ENCODE data around the gene CKMT2. TPM values are rescaled to one million over a fixed set of nuclear protein-coding genes. Genes with fewer than 3 reads are reported as not detected.
"Not testable (repeated sequence)": the region's sequence is repeated elsewhere in the genome, so short reads cannot be mapped to it uniquely, and the experiment has no call there.

The CKMT2 gene
- total RNA-seq, 1 experiment from 2014 or later, result not detected

GRCh38 chr5:81265101-81265500, 32.0 kb downstream of the CKMT2 start:
- Histone ChIP-seq H3K27ac (ENCODE audit: low read length) (no peak overlapping the region), H3K79me2 (ENCODE audit: low read length) (peaks cover 31% of the 10 kb centered on the region), H3K4me3 (ENCODE audit: low read length) (no peak overlapping the region), H3K9me2 (replicated peaks; ENCODE audit: low read length) (no peaks in the 10 kb centered on the region), H3K27me3 (ENCODE audit: low read length) (no peaks in the 10 kb centered on the region), H3K4me2 (ENCODE audit: low read length) (no peak overlapping the region), H2AFZ (ENCODE audit: low read length) (no peak overlapping the region), H3K4me1 (ENCODE audit: insufficient read depth, low read length) (peaks cover 20% of the 10 kb centered on the region), H3K36me3 (ENCODE audit: low read depth, low read length) (no peaks in the 10 kb centered on the region), H3K9me3 (ENCODE audit: low read length) (no peaks in the 10 kb centered on the region), H3F3A (ENCODE audit: low read length, unreplicated experiment) (no peaks in the 10 kb centered on the region), H4K20me1 (ENCODE audit: low read length) (no peaks in the 10 kb centered on the region), H3K9ac (ENCODE audit: low read length) (no peak overlapping the region)
- no TSS peak for BruUV-seq (replicated peaks)
- ChIA-PET POLR2A (ENCODE audit: unreplicated experiment) (no interaction called here), CTCF (no interaction called here)
- no peak for ATAC-seq
- intact Hi-C loops (cut with micrococcal nuclease), result no loop called here
- no peak for DNase-seq
- TF ChIP-seq CTCF (conservative IDR thresholded peaks at IDR 0.05; ENCODE audit: low read depth, low read length) (no peak), EZH2 (IDR thresholded peaks at IDR 0.05; ENCODE audit: low read length, unreplicated experiment) (no peak)

GRCh38 chr5:81268521-81269196, 35.5 kb downstream of the CKMT2 start:
- Histone ChIP-seq H3K36me3 (ENCODE audit: low read depth, low read length) (no peaks in the 10 kb centered on the region), H3K27ac (ENCODE audit: low read length) (peak overlapping the region; percentile 46), H3K9me2 (replicated peaks; ENCODE audit: low read length) (no peaks in the 10 kb centered on the region), H3K9me3 (ENCODE audit: low read length) (no peaks in the 10 kb centered on the region), H3K9ac (ENCODE audit: low read length) (no peak overlapping the region), H3F3A (ENCODE audit: low read length, unreplicated experiment) (no peaks in the 10 kb centered on the region), H2AFZ (ENCODE audit: low read length) (no peak overlapping the region), H3K27me3 (ENCODE audit: low read length) (no peaks in the 10 kb centered on the region), H3K4me1 (ENCODE audit: insufficient read depth, low read length) (peaks cover 20% of the 10 kb centered on the region), H4K20me1 (ENCODE audit: low read length) (no peaks in the 10 kb centered on the region), H3K4me2 (ENCODE audit: low read length) (peak overlapping the region; percentile 50), H3K4me3 (ENCODE audit: low read length) (no peak overlapping the region), H3K79me2 (ENCODE audit: low read length) (peaks cover 41% of the 10 kb centered on the region)
- BruUV-seq (replicated peaks), result no TSS peak
- intact Hi-C loops (cut with micrococcal nuclease), result no loop called here
- ATAC-seq (peak; percentile 97), DNase-seq (peak; percentile 80)
- ChIA-PET POLR2A (ENCODE audit: unreplicated experiment) (no interaction called here), CTCF (interaction anchor here (0.5 kb wide), 1 partner anchor 31 kb away, joined by 3 read pairs; no protein-coding TSS in a partner anchor)
- TF ChIP-seq EZH2phosphoT487 (IDR thresholded peaks at IDR 0.05; ENCODE audit: borderline replicate concordance, low read length), result no peak
- no peak for TF ChIP-seq CTCF (conservative IDR thresholded peaks at IDR 0.05; ENCODE audit: low read depth, low read length)
- TF ChIP-seq EZH2 (IDR thresholded peaks at IDR 0.05; ENCODE audit: low read length, unreplicated experiment), result no peak

GRCh38 chr5:81269751-81270393, 36.8 kb downstream of the CKMT2 start:
- no TSS peak for BruUV-seq (replicated peaks)
- DNase-seq, result peak; percentile 7
- CTCF ChIA-PET, result no interaction called here
- H3K9me2 ChIP-seq (replicated peaks; ENCODE audit: low read length), result no peaks in the 10 kb centered on the region
- H3K27me3 ChIP-seq (ENCODE audit: low read length), result no peaks in the 10 kb centered on the region
- H3K9me3 ChIP-seq (ENCODE audit: low read length), result no peaks in the 10 kb centered on the region
- intact Hi-C loops (cut with micrococcal nuclease), result no loop called here
- H3K36me3 ChIP-seq (ENCODE audit: low read depth, low read length), result no peaks in the 10 kb centered on the region
- H3F3A ChIP-seq (ENCODE audit: low read length, unreplicated experiment), result no peaks in the 10 kb centered on the region
- POLR2A ChIA-PET (ENCODE audit: unreplicated experiment), result no interaction called here
- TF ChIP-seq CTCF (conservative IDR thresholded peaks at IDR 0.05; ENCODE audit: low read depth, low read length) (no peak), EZH2phosphoT487 (IDR thresholded peaks at IDR 0.05; ENCODE audit: borderline replicate concordance, low read length) (no peak), EZH2 (IDR thresholded peaks at IDR 0.05; ENCODE audit: low read length, unreplicated experiment) (no peak)
- H3K9ac ChIP-seq (ENCODE audit: low read length), result no peak overlapping the region
- no peak overlapping the region for H2AFZ ChIP-seq (ENCODE audit: low read length)
- H3K4me1 ChIP-seq (ENCODE audit: insufficient read depth, low read length), result peaks cover 20% of the 10 kb centered on the region
- H3K79me2 ChIP-seq (ENCODE audit: low read length), result peaks cover 41% of the 10 kb centered on the region
- no peak overlapping the region for H3K4me2 ChIP-seq (ENCODE audit: low read length)
- ATAC-seq, result peak; percentile 25
- 0 out of 2 replicates have a peak overlapping the region, but pooled peaks have one; percentile 46 for H3K27ac ChIP-seq (ENCODE audit: low read length)
- H4K20me1 ChIP-seq (ENCODE audit: low read length), result no peaks in the 10 kb centered on the region
- no peak overlapping the region for H3K4me3 ChIP-seq (ENCODE audit: low read length)

- ATAC-seq; H3K4me2 ChIP-seq (ENCODE audit: low read length); H3K9ac ChIP-seq (ENCODE audit: low read length); H3K4me3 ChIP-seq (ENCODE audit: low read length); DNase-seq; H3K9me2 ChIP-seq (replicated peaks; ENCODE audit: low read length); H3K27me3 ChIP-seq (ENCODE audit: low read length); H4K20me1 ChIP-seq (ENCODE audit: low read length); intact Hi-C loops (cut with micrococcal nuclease); H3K9me3 ChIP-seq (ENCODE audit: low read length); H3K27ac ChIP-seq (ENCODE audit: low read length); H3K36me3 ChIP-seq (ENCODE audit: low read depth, low read length); H3F3A ChIP-seq (ENCODE audit: low read length, unreplicated experiment); BruUV-seq (replicated peaks); H2AFZ ChIP-seq (ENCODE audit: low read length); CTCF ChIA-PET: not testable (repeated sequence)
- Histone ChIP-seq H3K4me1 (ENCODE audit: insufficient read depth, low read length) (peaks cover 20% of the 10 kb centered on the region), H3K79me2 (ENCODE audit: low read length) (peaks cover 41% of the 10 kb centered on the region)
- POLR2A ChIA-PET (ENCODE audit: unreplicated experiment), result interaction anchor here (0.6 kb wide), 1 partner anchor 29 kb away, joined by 6 read pairs; no protein-coding TSS in a partner anchor
Observed at GRCh38 chr5:81270394-81271027, 37.4 kb downstream of the CKMT2 start.
